HG03139 (cell line): Measurements from ENCODE around the gene SRPRA.

Source experiments
- ATAC-seq: cut with Tn5 transposase; IDR thresholded peaks from one replicate; pipeline ENCODE4 v1.9.1; 2021; ENCODE audit not compliant: unreplicated experiment

SRPRA gene

GRCh38 chr11:126231725-126232459, 36.8 kb downstream of the SRPRA start:
- no peak for ATAC-seq

GRCh38 chr11:126229858-126230540, 38.7 kb downstream of the SRPRA start:
- ATAC-seq: no peak

GRCh38 chr11:126226334-126227084, 42.2 kb downstream of the SRPRA start:
- ATAC-seq: no peak

DNA sequence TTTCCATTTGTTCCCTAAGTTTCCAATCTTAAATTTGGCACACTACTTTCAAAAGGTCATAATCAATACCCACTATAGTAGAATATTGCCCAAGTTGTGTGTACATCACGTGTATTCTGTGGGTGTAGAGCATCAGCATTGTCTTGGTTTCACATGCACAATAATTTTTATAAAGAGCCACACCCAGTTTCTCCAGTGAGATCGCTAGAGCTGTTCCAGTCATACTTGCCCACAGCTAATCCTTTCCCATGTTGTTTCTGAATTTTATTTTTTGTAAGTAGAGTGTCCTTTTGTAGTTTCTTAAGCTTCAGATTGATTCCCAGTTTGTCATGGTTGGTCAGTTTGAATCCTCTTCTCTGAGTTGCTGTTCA, 43.4 kb downstream of the SRPRA start:
- no peak for ATAC-seq

DNA sequence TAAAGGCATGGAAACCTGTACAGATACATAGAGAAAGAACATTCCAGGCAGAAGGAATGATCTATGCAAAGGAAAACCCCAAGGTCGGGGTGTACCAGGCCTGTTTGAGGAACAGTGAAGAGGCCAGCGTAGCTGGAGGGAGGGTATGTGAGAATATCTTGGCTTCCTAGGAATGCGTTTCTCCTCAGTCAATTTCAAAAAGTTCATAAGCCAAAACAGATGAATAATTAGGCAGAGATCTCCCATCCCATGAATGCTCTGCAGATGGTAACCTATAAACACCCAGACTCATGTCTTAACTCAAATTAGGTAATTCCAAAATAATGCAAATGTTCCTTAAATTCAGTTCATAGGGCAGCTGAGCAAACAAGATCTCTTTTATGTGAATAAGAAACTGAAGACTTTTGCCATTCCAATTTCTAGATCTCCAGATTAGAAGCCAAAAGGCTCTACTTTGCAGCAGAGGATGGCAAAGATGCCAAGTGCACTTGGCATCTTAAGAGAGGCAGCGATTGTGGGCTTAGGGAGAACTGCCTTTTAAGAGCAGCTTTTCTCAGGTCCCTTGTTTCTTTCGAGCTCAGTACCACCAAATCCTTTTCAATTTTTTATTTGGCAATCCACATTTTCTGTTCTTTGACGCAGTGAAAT, 43.9 kb downstream of the SRPRA start:
- no peak for ATAC-seq

DNA sequence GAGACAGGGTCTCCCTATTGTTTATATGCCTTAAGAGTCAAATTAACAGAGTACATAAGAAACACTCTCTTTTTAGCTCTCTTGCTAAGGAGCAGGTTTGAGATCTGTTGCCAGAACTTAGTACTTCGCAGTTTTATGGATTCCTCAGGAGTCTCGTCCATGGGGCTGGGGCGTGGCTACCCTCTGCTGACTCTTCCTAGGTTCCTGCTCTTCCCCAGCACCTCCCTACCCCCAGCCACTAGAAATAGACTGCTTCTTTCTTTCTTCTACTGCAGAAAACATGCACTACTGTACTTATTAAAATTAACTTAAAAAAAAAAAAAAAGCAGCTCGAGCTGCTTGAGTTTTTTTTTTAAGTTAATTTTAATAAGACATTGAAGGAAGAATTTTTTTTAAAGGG, 49.1 kb downstream of the SRPRA start:
- ATAC-seq: no peak

- ATAC-seq: no peak
Measured at GRCh38 chr11:126217491-126217890, 51.2 kb downstream of the SRPRA start.

DNA sequence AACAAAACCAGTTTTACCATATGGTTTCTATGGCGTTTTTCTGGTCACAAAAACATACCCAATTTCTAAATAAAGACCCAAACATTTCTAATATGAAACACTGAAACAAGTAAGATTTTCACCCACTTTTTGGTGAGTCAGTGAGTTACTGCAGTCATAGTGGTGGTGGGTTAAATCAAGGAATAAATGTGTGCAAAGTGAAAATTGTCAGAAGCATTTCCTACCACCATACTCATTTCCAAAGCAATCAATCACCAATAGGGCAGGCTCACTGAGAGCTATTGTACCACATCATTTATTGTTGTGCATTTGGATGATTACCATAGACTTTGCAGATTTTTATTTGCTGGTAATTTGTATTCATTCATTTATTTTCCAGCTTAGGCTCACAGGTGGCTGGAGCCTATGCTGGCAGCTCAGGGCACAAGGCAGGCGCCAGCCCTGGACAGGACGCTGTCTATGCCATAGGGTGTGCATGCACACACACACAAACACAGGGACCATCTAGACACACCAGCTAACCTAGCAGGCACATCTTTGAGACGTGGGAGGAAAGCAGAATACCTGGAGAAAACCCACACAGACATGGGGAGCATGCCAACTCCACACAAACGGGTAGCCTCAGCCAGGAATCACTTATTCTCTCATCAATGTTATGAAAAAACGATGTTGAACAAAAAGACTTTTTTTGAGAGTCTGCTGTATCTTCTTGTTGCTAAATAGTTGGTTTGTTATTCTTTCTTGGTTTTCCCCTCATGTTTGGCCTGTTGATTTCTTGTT, 52.0 kb downstream of the SRPRA start:
- no peak for ATAC-seq

- ATAC-seq: no peak
Measured at GRCh38 chr11:126214841-126215240, 53.9 kb downstream of the SRPRA start.

- no peak for ATAC-seq
Measured at GRCh38 chr11:126214441-126214840, 54.3 kb downstream of the SRPRA start.
